Peyer's patch (tissue), 4 donors: Measurements from ENCODE around the gene TMEM9B. TPM values are rescaled to one million over a fixed set of nuclear protein-coding genes. Genes with fewer than 3 reads are reported as not detected.
"Not testable (repeated sequence)": the region's sequence is repeated elsewhere in the genome, so short reads cannot be mapped to it uniquely, and the experiment has no call there.

Experiments used
- DNase-seq, 3 donors: peaks; one replicate each; pipeline ENCODE4 v3.0.0-alpha.2; 2017 to 2019
- H3K27ac ChIP-seq, 4 donors: fragments of 200-600 bp; sonication (generic); one replicate each; pipeline ENCODE4 v1.5.1; 2016 to 2019
- H3K27me3 ChIP-seq, 2 donors: fragments of 200-600 bp; sonication (generic); one replicate each; pipeline ENCODE4 v1.5.1; 2019
- H3K36me3 ChIP-seq, 3 donors: fragments of 200-600 bp; sonication (generic); one replicate each; pipeline ENCODE4 v1.5.1; 2016 to 2019
- H3K4me1 ChIP-seq, 4 donors: fragments of 200-600 bp; sonication (generic); one replicate each; pipeline ENCODE4 v1.5.1; 2016 to 2019
- H3K4me3 ChIP-seq, 4 donors: fragments of 200-600 bp; sonication (generic); 1 replicate in 3 of 4; 2 replicates in 1 of 4; pipeline ENCODE4 v1.5.1; 2016 to 2019; ENCODE audit warnings: mild to moderate bottlenecking in 1 of 4
- H3K9me3 ChIP-seq, 4 donors: fragments of 200-600 bp; sonication (generic); one replicate each; pipeline ENCODE4 v1.5.1; 2016 to 2019; ENCODE audit warnings: mild to moderate bottlenecking in 1 of 4
- POLR2A ChIP-seq, 2 donors: fragments of 450-650 bp; IDR thresholded peaks; one replicate each; pipeline ENCODE4 v1.5.1; 2017; ENCODE audit warnings: antibody characterized with exemption in 2 of 2, mild to moderate bottlenecking in 2 of 2, moderate library complexity in 2 of 2
- total RNA-seq, 4 donors: library from RNA; depleted of rRNA; stranded (reverse); fragments of >200 nt; gene quantifications; one replicate each; pipeline ENCODE4 v1.1.0, GENCODE V29; 2016
- TF ChIP-seq, protein P1 (sequence below), 6 experiments: fragments of 450-650 bp in 4 of 6; fragments of 200-600 bp in 2 of 6; sonication (generic) in 1 of 6; IDR thresholded peaks; one replicate each; pipeline ENCODE4 v1.5.1; 2017 to 2019; ENCODE audit warnings: antibody characterized with exemption in 6 of 6, mild to moderate bottlenecking in 3 of 6, moderate library complexity in 1 of 6

Gene TMEM9B
- total RNA-seq, 4 donors from 2014 or later: 23.1 to 84.2 (median 53.6) TPM

DNA sequence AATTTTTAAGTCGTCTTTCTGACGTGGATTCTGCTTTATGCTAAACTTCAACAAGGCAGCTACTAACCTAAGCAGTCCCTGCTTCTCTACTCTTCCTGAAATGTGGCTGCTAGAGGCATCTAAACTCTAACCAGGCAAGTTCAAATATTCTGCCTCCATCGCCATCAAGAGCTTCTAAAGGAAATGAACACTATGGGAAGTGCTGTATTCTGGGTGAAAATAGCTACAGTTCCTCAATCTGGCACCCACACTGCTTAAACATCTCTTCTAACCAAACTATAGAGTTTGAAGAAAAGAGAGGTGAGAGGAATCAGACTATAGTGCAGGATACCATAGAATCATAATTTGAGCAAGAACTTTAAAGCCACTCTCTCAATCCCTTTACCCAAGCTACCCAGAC is 33.2 kb upstream of the TMEM9B start:
- DNase-seq: no peak
- no peak overlapping the region for H3K27ac ChIP-seq
- H3K9me3 ChIP-seq: no peaks in the 10 kb centered on the region
- H3K4me3 ChIP-seq: no peak overlapping the region
- no peaks in the 10 kb centered on the region for H3K27me3 ChIP-seq
- TF ChIP-seq, protein P1, sequence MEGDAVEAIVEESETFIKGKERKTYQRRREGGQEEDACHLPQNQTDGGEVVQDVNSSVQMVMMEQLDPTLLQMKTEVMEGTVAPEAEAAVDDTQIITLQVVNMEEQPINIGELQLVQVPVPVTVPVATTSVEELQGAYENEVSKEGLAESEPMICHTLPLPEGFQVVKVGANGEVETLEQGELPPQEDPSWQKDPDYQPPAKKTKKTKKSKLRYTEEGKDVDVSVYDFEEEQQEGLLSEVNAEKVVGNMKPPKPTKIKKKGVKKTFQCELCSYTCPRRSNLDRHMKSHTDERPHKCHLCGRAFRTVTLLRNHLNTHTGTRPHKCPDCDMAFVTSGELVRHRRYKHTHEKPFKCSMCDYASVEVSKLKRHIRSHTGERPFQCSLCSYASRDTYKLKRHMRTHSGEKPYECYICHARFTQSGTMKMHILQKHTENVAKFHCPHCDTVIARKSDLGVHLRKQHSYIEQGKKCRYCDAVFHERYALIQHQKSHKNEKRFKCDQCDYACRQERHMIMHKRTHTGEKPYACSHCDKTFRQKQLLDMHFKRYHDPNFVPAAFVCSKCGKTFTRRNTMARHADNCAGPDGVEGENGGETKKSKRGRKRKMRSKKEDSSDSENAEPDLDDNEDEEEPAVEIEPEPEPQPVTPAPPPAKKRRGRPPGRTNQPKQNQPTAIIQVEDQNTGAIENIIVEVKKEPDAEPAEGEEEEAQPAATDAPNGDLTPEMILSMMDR (IDR thresholded peaks at IDR 0.05): no peak
- no peak for TF ChIP-seq POLR2A (IDR thresholded peaks at IDR 0.05)
- no peaks in the 10 kb centered on the region for H3K36me3 ChIP-seq
- H3K4me1 ChIP-seq: no peaks in the 10 kb centered on the region

DNA sequence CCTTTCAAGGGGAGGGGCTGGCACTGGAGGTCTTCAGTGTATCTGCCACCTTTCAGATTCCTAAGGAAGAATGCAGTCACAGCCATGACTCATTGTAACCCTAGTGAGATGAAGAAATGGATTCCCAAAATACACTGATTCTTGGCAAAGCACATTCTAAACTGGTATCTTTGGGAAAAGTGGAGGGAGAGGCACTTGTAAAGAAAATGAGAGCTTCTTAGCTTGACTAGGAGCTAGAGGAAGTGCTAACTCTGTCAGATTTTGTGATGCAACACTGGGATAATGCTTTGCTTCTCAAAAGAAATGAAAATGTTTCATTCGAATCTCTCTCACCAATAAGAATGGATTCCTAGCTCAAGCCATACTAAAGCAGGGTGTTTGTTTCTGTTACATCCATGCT is 25.2 kb upstream of the TMEM9B start:
- TF ChIP-seq POLR2A (IDR thresholded peaks at IDR 0.05): no peak
- TF ChIP-seq, protein P1 (IDR thresholded peaks at IDR 0.05): no peak
- DNase-seq: no peak
- no peaks in the 10 kb centered on the region for H3K36me3 ChIP-seq
- no peaks in the 10 kb centered on the region for H3K4me1 ChIP-seq
- H3K9me3 ChIP-seq: no peaks in the 10 kb centered on the region
- no peaks in the 10 kb centered on the region for H3K27me3 ChIP-seq
- H3K4me3 ChIP-seq: no peak overlapping the region
- H3K27ac ChIP-seq: no peak overlapping the region

DNA sequence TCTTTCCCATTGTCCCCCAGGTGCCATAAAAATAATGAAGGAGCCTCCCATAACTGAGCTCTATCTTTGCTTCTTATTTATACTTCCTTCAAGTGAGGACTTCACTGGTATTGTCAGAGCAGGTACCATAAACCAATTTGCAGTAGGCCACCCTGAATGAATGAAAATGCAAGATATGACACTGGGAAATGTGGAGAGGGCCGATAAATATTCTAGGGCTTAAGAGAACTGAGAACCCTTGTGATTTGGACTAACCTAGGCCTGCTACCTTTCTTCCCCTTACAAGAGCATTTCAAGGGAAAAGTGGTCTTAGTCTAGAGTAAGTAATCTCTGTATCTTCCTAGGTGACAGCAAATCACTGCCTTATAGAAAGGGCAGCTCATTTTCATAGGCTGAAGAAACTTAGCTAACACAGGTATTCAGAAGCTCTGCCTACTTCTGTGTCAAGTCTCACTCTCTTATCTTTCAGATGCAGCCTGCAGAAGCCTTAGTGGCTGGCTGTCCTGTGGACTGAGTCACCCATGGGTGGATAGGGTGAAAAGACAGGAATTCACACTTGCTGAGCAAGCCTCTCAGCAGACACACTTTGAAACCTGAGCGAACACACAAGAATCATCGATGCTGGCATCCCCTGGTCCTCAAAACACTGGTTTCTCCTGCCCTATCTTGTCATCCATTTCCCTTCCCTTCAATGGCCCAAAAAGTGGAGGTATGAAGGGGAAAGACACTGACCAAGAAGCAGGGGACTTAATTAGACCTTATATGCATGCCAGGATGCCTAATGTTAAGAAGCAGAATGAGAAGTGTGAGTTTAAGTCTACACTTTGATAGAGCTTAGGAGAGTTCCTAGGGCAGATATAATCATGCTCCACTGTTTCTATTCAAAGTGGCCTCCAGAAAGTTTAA is 24.3 kb upstream of the TMEM9B start:
- no peaks in the 10 kb centered on the region for H3K4me1 ChIP-seq
- H3K36me3 ChIP-seq: no peaks in the 10 kb centered on the region
- no peak overlapping the region for H3K4me3 ChIP-seq
- DNase-seq: no peak
- no peaks in the 10 kb centered on the region for H3K9me3 ChIP-seq
- H3K27me3 ChIP-seq: no peaks in the 10 kb centered on the region
- TF ChIP-seq POLR2A (IDR thresholded peaks at IDR 0.05): no peak
- H3K27ac ChIP-seq: no peak overlapping the region

DNA sequence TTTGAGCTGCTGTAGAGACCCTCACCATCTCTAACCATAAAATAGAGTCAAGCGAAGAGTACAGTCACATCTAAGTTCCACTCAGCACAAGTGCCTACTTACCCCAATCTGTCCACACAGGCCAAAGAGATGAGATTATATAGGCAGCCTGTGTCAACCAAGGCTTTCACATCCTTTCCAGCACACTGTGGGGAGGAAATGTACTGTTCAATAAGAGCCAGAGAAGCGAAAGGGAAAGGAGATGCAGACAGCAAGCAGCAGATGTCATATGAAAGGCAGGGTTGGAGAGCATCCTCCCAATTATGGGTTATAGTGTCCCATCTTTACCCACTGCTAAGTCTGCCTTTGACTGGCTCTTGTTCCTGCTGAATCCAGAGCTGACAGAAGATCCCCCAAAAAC is 23.2 kb upstream of the TMEM9B start:
- TF ChIP-seq, protein P1 (IDR thresholded peaks at IDR 0.05): no peak
- no peak for TF ChIP-seq POLR2A (IDR thresholded peaks at IDR 0.05)
- no peaks in the 10 kb centered on the region for H3K9me3 ChIP-seq
- no peak for DNase-seq

DNA sequence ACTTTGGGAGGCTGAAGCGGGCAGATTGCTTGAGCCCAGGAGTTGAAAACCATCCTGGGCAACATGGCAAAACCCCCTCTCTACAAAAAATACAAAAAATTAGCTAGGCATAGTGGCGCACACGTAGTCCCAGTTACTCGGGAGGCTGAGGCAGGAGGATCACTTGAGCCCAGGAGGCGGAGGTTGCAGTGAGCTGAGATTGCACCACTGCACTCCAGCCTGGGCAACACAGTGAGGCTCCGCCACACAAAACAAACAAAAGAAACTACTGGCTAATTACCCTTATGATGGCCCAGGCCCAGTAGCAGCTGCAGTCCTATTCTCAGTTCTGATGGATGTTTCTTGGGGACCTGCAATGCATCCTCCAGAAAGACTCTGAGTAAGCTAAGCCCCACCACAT is 22.5 kb upstream of the TMEM9B start:
- H3K27ac ChIP-seq, H3K4me3 ChIP-seq, DNase-seq, H3K9me3 ChIP-seq, H3K36me3 ChIP-seq, H3K4me1 ChIP-seq, H3K27me3 ChIP-seq: not testable (repeated sequence)

More for the DNA sequence above, 23.2 kb upstream of the TMEM9B start:
- Histone ChIP-seq H3K4me1 (no peaks in the 10 kb centered on the region), H3K27ac (no peak overlapping the region), H3K4me3 (no peak overlapping the region), H3K36me3 (no peaks in the 10 kb centered on the region), H3K27me3 (no peaks in the 10 kb centered on the region)

DNA sequence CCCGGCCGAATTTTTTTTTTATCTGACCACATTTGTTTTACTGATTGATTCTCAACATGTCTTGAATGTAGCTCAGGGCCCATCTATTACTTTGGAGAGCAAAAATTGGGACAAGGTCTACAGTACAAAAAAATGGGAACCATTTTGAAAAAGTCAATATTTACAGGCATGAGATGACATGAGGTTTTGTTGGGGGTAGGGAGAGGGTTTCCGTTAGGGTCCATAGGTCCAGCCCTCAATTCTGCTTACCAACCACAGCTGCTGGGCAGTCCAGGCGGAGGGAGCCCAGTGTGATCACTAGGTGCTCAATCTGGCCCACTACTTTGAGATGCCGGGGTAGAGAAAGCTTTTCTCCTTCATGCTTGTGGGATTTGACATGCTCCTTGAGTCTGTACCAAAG is 21.2 kb upstream of the TMEM9B start:
- no peaks in the 10 kb centered on the region for H3K4me1 ChIP-seq
- H3K4me3 ChIP-seq: no peak overlapping the region
- H3K27me3 ChIP-seq: no peaks in the 10 kb centered on the region
- H3K9me3 ChIP-seq: no peaks in the 10 kb centered on the region
- DNase-seq: no peak
- H3K27ac ChIP-seq: no peak overlapping the region
- TF ChIP-seq, protein P1 (IDR thresholded peaks at IDR 0.05): no peak
- no peak for TF ChIP-seq POLR2A (IDR thresholded peaks at IDR 0.05)
- no peaks in the 10 kb centered on the region for H3K36me3 ChIP-seq
